ENCODE results near the gene RB1. TPM values are rescaled to one million over a fixed set of nuclear protein-coding genes. Genes with fewer than 3 reads are reported as not detected.

RB1 gene
- total and polyA plus RNA-seq, 4 donors: 10.0 to 69.9 (median 26.1) TPM

GRCh38 chr13:48490241-48490640 lies 186.7 kb downstream of the RB1 start:
- Histone ChIP-seq H3K9ac (ENCODE audit: insufficient read depth in 1 of 2, low read length in 2 of 2) (no peak overlapping the region), H3K4me3 (no peak overlapping the region), H3K36me3 (ENCODE audit: control insufficient read depth in 4 of 4, insufficient read depth in 4 of 4, low read length in 4 of 4) (peaks cover 0 to 17% (median 8%) of the 10 kb centered on the region in 4 donors), H3K4me1 (ENCODE audit: control insufficient read depth in 5 of 5, insufficient read depth in 5 of 5, low read length in 5 of 5) (peaks cover 0 to 10% (median 2%) of the 10 kb centered on the region in 5 donors), H3K27me3 (ENCODE audit: control insufficient read depth in 3 of 3, insufficient read depth in 3 of 3, low read length in 2 of 3) (no peaks in the 10 kb centered on the region), H3K27ac (ENCODE audit: low read depth in 1 of 2, low read length in 1 of 2) (no peak overlapping the region), H3K9me3 (ENCODE audit: control insufficient read depth in 4 of 4, insufficient read depth in 3 of 4, low read length in 3 of 4) (peaks cover 0 to 2% (median 0%) of the 10 kb centered on the region in 4 donors)
- no peak for ATAC-seq (ENCODE audit: insufficient read depth, low FRiP score)
- TF ChIP-seq, protein P1, sequence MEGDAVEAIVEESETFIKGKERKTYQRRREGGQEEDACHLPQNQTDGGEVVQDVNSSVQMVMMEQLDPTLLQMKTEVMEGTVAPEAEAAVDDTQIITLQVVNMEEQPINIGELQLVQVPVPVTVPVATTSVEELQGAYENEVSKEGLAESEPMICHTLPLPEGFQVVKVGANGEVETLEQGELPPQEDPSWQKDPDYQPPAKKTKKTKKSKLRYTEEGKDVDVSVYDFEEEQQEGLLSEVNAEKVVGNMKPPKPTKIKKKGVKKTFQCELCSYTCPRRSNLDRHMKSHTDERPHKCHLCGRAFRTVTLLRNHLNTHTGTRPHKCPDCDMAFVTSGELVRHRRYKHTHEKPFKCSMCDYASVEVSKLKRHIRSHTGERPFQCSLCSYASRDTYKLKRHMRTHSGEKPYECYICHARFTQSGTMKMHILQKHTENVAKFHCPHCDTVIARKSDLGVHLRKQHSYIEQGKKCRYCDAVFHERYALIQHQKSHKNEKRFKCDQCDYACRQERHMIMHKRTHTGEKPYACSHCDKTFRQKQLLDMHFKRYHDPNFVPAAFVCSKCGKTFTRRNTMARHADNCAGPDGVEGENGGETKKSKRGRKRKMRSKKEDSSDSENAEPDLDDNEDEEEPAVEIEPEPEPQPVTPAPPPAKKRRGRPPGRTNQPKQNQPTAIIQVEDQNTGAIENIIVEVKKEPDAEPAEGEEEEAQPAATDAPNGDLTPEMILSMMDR (IDR thresholded peaks at IDR 0.05; ENCODE audit: control extremely low read depth, extremely low read depth): no peak
- DNase-seq: no peak
- WGBS, 2 donors: 97 to 99% methylated on average over 3 of the region's 3 CpGs

DNA sequence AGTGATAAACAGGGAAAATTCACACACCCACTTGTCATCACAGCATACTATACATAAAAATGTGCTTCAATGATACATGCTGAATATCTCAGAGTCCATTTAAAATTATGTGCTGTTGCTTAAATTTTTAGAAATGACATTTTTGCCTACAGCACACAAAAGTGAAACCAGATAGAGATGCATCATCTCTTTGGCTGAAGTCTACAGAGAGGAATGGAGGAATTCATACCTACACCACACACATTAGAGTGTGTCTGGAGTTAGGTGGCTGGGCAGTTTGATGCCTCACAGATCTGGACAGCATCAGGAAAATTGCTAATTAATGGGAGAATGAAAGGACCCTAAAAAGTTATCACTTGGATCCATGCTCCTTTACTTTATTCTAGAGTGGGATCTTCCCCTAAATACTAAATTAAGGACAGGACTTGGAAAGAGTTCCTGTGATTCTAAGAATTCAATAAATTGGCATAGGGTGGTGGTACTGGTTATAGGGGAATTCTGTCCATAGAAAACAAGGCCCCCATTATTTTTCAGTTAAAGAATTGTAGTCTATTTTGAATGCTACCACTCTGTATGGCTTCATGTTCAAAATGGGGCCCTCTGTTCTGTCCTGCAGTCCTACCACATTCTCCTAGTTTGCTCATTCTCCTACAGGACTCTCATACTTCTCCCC lies 188.0 kb downstream of the RB1 start:
- Histone ChIP-seq H3K27me3 (ENCODE audit: control insufficient read depth in 3 of 3, insufficient read depth in 3 of 3, low read length in 2 of 3) (no peaks in the 10 kb centered on the region), H3K4me3 (no peak overlapping the region), H3K9me3 (ENCODE audit: control insufficient read depth in 4 of 4, insufficient read depth in 3 of 4, low read length in 3 of 4) (peaks cover 0 to 2% (median 0%) of the 10 kb centered on the region in 4 donors), H3K36me3 (ENCODE audit: control insufficient read depth in 4 of 4, insufficient read depth in 4 of 4, low read length in 4 of 4) (peaks cover 0 to 17% (median 8%) of the 10 kb centered on the region in 4 donors), H3K4me1 (ENCODE audit: control insufficient read depth in 5 of 5, insufficient read depth in 5 of 5, low read length in 5 of 5) (peaks cover 0 to 10% (median 2%) of the 10 kb centered on the region in 5 donors), H3K9ac (ENCODE audit: insufficient read depth in 1 of 2, low read length in 2 of 2) (no peak overlapping the region), H3K27ac (ENCODE audit: low read depth in 1 of 2, low read length in 1 of 2) (peak overlapping the region; percentile 38 to 77)
- DNase-seq: no peak
- no peak for ATAC-seq (ENCODE audit: insufficient read depth, low FRiP score)
- TF ChIP-seq, protein P1 (IDR thresholded peaks at IDR 0.05; ENCODE audit: control extremely low read depth, extremely low read depth): no peak

- H3K9ac ChIP-seq (ENCODE audit: insufficient read depth in 1 of 2, low read length in 2 of 2): no peak overlapping the region
- H3K4me3 ChIP-seq: no peak overlapping the region
- ATAC-seq (ENCODE audit: insufficient read depth, low FRiP score) (no peak), DNase-seq (peak in 1 of 3 donors; percentile 13)
- H3K27me3 ChIP-seq (ENCODE audit: control insufficient read depth in 3 of 3, insufficient read depth in 3 of 3, low read length in 2 of 3): no peaks in the 10 kb centered on the region
- peaks cover 0 to 10% (median 2%) of the 10 kb centered on the region in 5 donors for H3K4me1 ChIP-seq (ENCODE audit: control insufficient read depth in 5 of 5, insufficient read depth in 5 of 5, low read length in 5 of 5)
- peak overlapping the region; percentile 38 to 70 for H3K27ac ChIP-seq (ENCODE audit: low read depth in 1 of 2, low read length in 1 of 2)
- TF ChIP-seq, protein P1 (IDR thresholded peaks at IDR 0.05; ENCODE audit: control extremely low read depth, extremely low read depth): no peak
- WGBS, 2 donors: 24 to 53% methylated on average over 1 of the region's 1 CpG
- H3K9me3 ChIP-seq (ENCODE audit: control insufficient read depth in 4 of 4, insufficient read depth in 3 of 4, low read length in 3 of 4): peaks cover 0 to 2% (median 0%) of the 10 kb centered on the region in 4 donors
- H3K36me3 ChIP-seq (ENCODE audit: control insufficient read depth in 4 of 4, insufficient read depth in 4 of 4, low read length in 4 of 4): peaks cover 0 to 17% (median 8%) of the 10 kb centered on the region in 4 donors
These were observed 188.5 kb downstream of the RB1 start for GRCh38 chr13:48492096-48492440.

All from lung (tissue), 12 donors.